Measurements from ENCODE around the gene MBLAC1. TPM values are rescaled to one million over a fixed set of nuclear protein-coding genes. Genes with fewer than 3 reads are reported as not detected.
"Not testable (repeated sequence)": the region's sequence is repeated elsewhere in the genome, so short reads cannot be mapped to it uniquely, and the experiment has no call there.

Gene MBLAC1
- total and polyA plus RNA-seq, 8 donors = 1.1 to 3.7 (median 1.9) TPM

DNA sequence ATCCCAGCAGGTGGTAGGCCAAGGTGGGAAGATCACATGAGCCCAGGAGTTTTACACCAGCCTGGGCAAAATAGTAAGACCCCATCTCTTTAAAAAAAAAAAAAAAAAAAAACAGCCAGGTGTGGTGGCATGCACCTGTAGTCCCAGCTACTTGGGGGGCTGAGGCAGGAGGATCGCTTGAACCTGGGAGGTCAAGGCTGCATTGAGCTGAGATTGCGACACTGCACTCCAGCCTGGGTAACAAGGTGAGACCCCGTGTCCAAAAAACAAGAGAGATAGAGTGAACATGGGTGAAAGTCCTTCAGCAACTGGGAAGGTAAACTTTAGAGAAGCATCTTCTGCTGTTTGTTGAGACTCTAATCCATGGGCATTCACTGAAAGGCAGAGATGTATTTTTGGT, 15.7 kb downstream of the MBLAC1 start:
- no peak for DNase-seq
- Histone ChIP-seq H3K27me3 (no peaks in the 10 kb centered on the region), H3K4me1 (no peaks in the 10 kb centered on the region), H3K27ac (no peak overlapping the region), H3K36me3 (no peaks in the 10 kb centered on the region), H3K9me3 (no peaks in the 10 kb centered on the region), H3K4me3 (no peak overlapping the region)
- 86 to 89% methylated on average over 3 of the region's 3 CpGs for WGBS, 2 donors
- FAIRE-seq = no peak
- TF ChIP-seq, protein P1, sequence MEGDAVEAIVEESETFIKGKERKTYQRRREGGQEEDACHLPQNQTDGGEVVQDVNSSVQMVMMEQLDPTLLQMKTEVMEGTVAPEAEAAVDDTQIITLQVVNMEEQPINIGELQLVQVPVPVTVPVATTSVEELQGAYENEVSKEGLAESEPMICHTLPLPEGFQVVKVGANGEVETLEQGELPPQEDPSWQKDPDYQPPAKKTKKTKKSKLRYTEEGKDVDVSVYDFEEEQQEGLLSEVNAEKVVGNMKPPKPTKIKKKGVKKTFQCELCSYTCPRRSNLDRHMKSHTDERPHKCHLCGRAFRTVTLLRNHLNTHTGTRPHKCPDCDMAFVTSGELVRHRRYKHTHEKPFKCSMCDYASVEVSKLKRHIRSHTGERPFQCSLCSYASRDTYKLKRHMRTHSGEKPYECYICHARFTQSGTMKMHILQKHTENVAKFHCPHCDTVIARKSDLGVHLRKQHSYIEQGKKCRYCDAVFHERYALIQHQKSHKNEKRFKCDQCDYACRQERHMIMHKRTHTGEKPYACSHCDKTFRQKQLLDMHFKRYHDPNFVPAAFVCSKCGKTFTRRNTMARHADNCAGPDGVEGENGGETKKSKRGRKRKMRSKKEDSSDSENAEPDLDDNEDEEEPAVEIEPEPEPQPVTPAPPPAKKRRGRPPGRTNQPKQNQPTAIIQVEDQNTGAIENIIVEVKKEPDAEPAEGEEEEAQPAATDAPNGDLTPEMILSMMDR (IDR thresholded peaks at IDR 0.05) = no peak
- intact Hi-C loops (cut with DNase I) = loop anchor here in 1 of 3 donors (10.0 kb wide), 1 partner anchor 72 kb away; the partner anchor contains the start of gene PVRIG
- no peak for ATAC-seq

DNA sequence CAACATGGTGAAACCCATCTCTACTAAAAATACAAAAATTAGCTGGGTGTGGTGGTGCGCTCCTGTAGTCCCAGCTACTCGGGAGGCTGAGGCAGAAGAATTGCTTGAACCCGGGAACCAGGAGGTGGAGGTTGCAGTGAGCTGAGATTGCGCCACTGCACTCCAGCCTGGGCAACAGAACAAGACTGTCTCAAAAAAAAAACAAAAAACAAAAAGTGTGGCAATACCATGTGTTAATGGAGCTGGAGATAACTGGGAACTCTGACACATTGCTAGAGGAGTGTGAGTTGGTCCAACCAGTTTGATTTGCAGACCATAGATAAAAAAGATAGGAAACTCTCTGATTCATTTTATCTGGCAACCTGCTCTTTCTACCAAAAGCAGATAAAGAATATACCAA, 19.6 kb downstream of the MBLAC1 start:
- not testable (repeated sequence) for ATAC-seq, H3K4me3 ChIP-seq, H3K4me1 ChIP-seq, DNase-seq, H3K36me3 ChIP-seq, H3K9me3 ChIP-seq, H3K27ac ChIP-seq, FAIRE-seq, H3K27me3 ChIP-seq
- 81 to 90% methylated on average over 4 of the region's 4 CpGs for WGBS, 2 donors
- intact Hi-C loops (cut with DNase I) = loop anchor here in 1 of 3 donors (10.0 kb wide), 1 partner anchor 68 kb away; the partner anchor contains the start of gene PVRIG

DNA sequence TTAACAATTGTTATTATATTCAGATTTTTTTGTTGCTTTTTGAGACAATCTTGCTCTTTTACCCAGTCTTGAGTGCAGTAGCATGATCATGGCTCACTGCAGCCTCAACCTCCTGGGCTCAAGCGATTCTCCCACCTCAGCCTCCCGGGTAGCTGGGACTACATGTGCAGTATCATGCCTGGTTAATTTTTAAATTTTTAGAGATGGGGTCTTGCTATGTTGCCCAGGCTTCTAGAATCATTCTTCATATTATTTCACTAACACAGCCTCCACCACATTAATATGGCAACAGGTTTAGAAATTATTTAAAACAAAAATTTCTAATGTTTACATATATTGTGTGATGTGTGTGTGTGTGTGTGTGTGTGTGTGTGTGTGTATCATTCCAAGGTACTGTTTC, 20.5 kb downstream of the MBLAC1 start:
- intact Hi-C loops (cut with DNase I) = loop anchor here in 1 of 3 donors (10.0 kb wide), 1 partner anchor 68 kb away; the partner anchor contains the start of gene PVRIG
- TF ChIP-seq, protein P1 (IDR thresholded peaks at IDR 0.05) = no peak
- Histone ChIP-seq H3K4me3 (no peak overlapping the region), H3K4me1 (peaks cover 0 to 6% (median 0%) of the 10 kb centered on the region in 3 donors), H3K27ac (no peak overlapping the region), H3K9me3 (no peaks in the 10 kb centered on the region), H3K27me3 (no peaks in the 10 kb centered on the region), H3K36me3 (no peaks in the 10 kb centered on the region)
- no peak for FAIRE-seq
- ATAC-seq = no peak
- WGBS, 2 donors = 91 to 95% methylated on average over 2 of the region's 2 CpGs
- DNase-seq = no peak

DNA sequence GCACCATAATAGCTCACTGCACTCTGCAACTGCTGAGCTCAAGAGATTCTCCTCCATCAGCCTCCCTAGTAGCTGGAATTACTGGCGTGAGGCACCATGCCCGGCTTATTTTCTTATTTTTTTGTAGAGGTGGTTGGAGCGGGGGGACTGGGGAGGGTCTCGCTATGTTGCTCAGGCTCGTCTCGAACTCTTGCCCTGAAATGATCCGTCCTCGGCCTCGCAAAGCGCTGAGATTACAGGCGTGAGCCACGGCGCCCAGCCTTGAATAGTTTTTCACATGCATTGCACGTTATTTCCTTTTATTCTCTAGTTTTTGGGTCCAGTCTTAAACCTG, 21.4 kb downstream of the MBLAC1 start:
- peak overlapping the region; percentile 9 to 78 (median 48) for H3K4me3 ChIP-seq

DNA sequence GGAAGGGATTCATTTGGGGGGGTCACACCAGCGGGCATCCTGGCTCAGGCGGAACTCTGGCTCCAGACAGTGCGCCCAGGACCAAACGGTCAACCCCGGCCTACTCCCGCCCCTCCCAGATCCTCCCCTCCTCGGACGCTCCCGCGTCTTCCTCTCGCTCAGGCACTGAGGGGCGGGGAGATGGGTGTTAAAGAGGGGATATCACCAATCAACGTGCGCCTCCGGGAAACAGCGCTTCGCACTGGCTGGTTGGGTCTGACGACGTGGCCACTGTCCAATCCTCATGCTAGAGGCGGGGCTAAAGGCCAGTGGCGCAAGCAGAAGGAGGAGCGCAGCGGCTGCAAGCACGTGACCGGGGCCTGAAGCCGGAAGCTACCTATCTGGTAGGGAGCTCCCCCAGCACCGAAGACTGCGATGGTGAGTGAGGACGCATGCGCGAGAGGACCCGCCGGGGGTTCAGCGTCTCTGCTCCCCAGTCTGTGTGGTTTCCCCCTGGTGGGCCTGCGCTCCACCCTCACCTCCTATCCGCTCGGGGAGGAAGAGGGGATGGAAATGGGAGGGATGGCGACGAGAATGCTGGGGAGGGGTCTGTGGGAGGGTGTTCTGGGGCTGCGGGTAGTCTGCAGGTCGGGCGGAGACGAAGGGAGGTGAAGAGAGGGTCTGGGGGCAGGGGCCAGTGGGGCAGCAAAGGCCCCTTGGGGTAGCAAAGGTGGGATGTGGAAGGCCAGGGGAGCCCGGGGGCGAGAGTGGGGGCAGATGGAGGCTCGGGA, 22.0 kb downstream of the MBLAC1 start, which contains the start of gene LAMTOR4:
LAMTOR4 (plus strand) TSS at position 360 of the 770 bp plus-strand sequence; CDS start at position 415, 55 bp downstream.
- Histone ChIP-seq H3K9me3 (no peaks in the 10 kb centered on the region), H3K4me3 (peak within 1 kb of the TSS; percentile 55 to 79 (median 76)), H3K4me1 (peaks cover 0 to 6% (median 0%) of the 10 kb centered on the region in 3 donors), H3K27me3 (no peaks in the 10 kb centered on the region), H3K27ac (peak within 1 kb of the TSS; percentile 26 to 76 (median 60)), H3K36me3 (no peaks in the 10 kb centered on the region)
- 0% methylated on average over 45 to 46 of the region's 46 CpGs for whole genome bisulfite sequencing, 2 donors
- ATAC-seq (peak; percentile 97 to 98 (median 98)), DNase-seq (peak; percentile 92 to 100 (median 99)), FAIRE-seq (peak; percentile 92)
- intact Hi-C loops (cut with DNase I) = loop anchor here in 1 of 3 donors (10.0 kb wide), 1 partner anchor 66 kb away; the partner anchor contains the start of gene PVRIG
- TF ChIP-seq, protein P1 (IDR thresholded peaks at IDR 0.05) = no peak

More for the DNA sequence above, 21.4 kb downstream of the MBLAC1 start:
- intact Hi-C loops (cut with DNase I) = loop anchor here in 1 of 3 donors (10.0 kb wide), 1 partner anchor 67 kb away; the partner anchor contains the start of gene PVRIG
- no peaks in the 10 kb centered on the region for H3K36me3 ChIP-seq
- TF ChIP-seq, protein P1 (IDR thresholded peaks at IDR 0.05) = no peak
- ATAC-seq (peak in 1 of 4 donors; percentile 11), DNase-seq (no peak), FAIRE-seq (no peak)
- peak overlapping the region in 3 of 4 donors; percentile 49 to 70 (median 65) for H3K27ac ChIP-seq
- H3K9me3 ChIP-seq = no peaks in the 10 kb centered on the region
- H3K4me1 ChIP-seq = peaks cover 0 to 6% (median 0%) of the 10 kb centered on the region in 3 donors
- no peaks in the 10 kb centered on the region for H3K27me3 ChIP-seq
- WGBS, 2 donors = 9 to 13% methylated on average over 14 of the region's 14 CpGs
